NCI-H2029 treated with DMSO at 0.1 percent for 48 hours (cell line): ENCODE results near the gene CDC42SE2.
"Not testable (repeated sequence)": the region's sequence is repeated elsewhere in the genome, so short reads cannot be mapped to it uniquely, and the experiment has no call there.

Experiments
- DNase-seq: peaks from one replicate; lab custom pipeline; 2025; lab: John Stamatoyannopoulos, UW

Gene CDC42SE2

GRCh38 chr5:131277875-131278740 lies 14.3 kb downstream of the CDC42SE2 start:
- no peak for DNase-seq

- DNase-seq, result not testable (repeated sequence)
Observed at GRCh38 chr5:131278741-131279124, 14.9 kb downstream of the CDC42SE2 start.

- no peak for DNase-seq
Observed at GRCh38 chr5:131279204-131279603, 15.4 kb downstream of the CDC42SE2 start.

- DNase-seq, result no peak
Observed at GRCh38 chr5:131280417-131280816, 16.6 kb downstream of the CDC42SE2 start.

GRCh38 chr5:131281133-131281867 lies 17.4 kb downstream of the CDC42SE2 start:
- no peak for DNase-seq

GRCh38 chr5:131281868-131282234 lies 18.0 kb downstream of the CDC42SE2 start:
- DNase-seq, result no peak

- DNase-seq, result no peak
Observed at GRCh38 chr5:131282235-131282634, 18.4 kb downstream of the CDC42SE2 start.

GRCh38 chr5:131285703-131286399 lies 22.0 kb downstream of the CDC42SE2 start:
- no peak for DNase-seq

- DNase-seq, result no peak
Observed at GRCh38 chr5:131286400-131286715, 22.5 kb downstream of the CDC42SE2 start.

GRCh38 chr5:131288328-131288727 lies 24.5 kb downstream of the CDC42SE2 start:
- no peak for DNase-seq

- DNase-seq, result no peak
Observed at GRCh38 chr5:131289738-131290137, 25.9 kb downstream of the CDC42SE2 start.

- no peak for DNase-seq
Observed at GRCh38 chr5:131296213-131296672, 32.4 kb downstream of the CDC42SE2 start.

- no peak for DNase-seq
Observed at GRCh38 chr5:131297886-131298285, 34.0 kb downstream of the CDC42SE2 start.

- no peak for DNase-seq
Observed at GRCh38 chr5:131299465-131299864, 35.6 kb downstream of the CDC42SE2 start.

GRCh38 chr5:131302506-131302905 lies 38.7 kb downstream of the CDC42SE2 start:
- DNase-seq, result no peak

- DNase-seq, result no peak
Observed at GRCh38 chr5:131303537-131303936, 39.7 kb downstream of the CDC42SE2 start.

GRCh38 chr5:131304414-131304813 lies 40.6 kb downstream of the CDC42SE2 start:
- DNase-seq, result no peak

- DNase-seq, result no peak
Observed at GRCh38 chr5:131305138-131305689, 41.4 kb downstream of the CDC42SE2 start.

- no peak for DNase-seq
Observed at GRCh38 chr5:131305906-131306305, 42.1 kb downstream of the CDC42SE2 start.

GRCh38 chr5:131312235-131312772 lies 48.5 kb downstream of the CDC42SE2 start:
- not testable (repeated sequence) for DNase-seq

GRCh38 chr5:131316026-131316425 lies 52.2 kb downstream of the CDC42SE2 start:
- DNase-seq, result no peak

- no peak for DNase-seq
Observed at GRCh38 chr5:131316822-131317221, 53.0 kb downstream of the CDC42SE2 start.
